KBM-7 (cell line): ENCODE data around the gene SGPP2.
"Not testable (repeated sequence)": the region's sequence is repeated elsewhere in the genome, so short reads cannot be mapped to it uniquely, and the experiment has no call there.

Source experiments
- DNase-seq: peaks from one replicate; pipeline ENCODE4 v3.0.0-alpha.2; 2015
- in situ Hi-C: fragments of 300-500 bp; cut with MboI; formaldehyde crosslinking; loops from 2 replicates; pipeline ENCODE4 v1.14.3; 2020; ENCODE audit warnings: low sequenced_read_pairs, low pct_unique_long_range_greater_than_20kb, mixed read lengths

SGPP2 gene

DNA sequence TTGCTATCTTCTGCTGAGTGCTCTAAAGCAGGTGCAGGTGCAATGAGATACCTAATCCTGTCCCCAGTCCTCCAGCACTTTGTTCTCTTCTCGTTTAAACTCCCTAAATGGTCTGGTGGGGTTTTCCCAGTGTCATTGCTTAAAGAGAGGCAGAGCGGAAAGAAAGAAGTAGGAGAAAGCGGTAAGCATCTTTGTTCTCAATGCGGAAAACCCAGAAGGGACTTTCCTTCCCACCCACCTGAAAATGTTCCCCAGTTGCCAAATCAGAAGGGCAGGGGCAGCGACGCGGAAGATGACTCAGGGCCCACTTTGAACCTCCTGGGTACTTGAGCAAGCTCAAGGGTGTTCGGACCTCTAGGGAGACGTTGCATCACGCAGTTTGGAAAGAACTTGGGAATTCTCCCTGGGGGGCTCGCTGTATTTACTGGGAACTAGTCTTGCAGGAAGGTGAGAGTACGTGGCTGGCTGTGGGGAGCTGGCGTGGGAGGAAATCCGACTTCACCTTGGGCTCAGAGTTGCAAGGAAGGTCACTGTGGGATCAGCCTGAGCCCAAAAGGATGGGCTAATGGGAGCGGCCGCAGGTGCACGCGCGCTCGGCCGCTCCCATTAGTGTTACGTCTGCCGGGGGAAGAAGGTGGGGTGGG lies 589 bp upstream of the SGPP2 start:
- DNase-seq: no peak
- in situ Hi-C loops: no loop called here

DNA sequence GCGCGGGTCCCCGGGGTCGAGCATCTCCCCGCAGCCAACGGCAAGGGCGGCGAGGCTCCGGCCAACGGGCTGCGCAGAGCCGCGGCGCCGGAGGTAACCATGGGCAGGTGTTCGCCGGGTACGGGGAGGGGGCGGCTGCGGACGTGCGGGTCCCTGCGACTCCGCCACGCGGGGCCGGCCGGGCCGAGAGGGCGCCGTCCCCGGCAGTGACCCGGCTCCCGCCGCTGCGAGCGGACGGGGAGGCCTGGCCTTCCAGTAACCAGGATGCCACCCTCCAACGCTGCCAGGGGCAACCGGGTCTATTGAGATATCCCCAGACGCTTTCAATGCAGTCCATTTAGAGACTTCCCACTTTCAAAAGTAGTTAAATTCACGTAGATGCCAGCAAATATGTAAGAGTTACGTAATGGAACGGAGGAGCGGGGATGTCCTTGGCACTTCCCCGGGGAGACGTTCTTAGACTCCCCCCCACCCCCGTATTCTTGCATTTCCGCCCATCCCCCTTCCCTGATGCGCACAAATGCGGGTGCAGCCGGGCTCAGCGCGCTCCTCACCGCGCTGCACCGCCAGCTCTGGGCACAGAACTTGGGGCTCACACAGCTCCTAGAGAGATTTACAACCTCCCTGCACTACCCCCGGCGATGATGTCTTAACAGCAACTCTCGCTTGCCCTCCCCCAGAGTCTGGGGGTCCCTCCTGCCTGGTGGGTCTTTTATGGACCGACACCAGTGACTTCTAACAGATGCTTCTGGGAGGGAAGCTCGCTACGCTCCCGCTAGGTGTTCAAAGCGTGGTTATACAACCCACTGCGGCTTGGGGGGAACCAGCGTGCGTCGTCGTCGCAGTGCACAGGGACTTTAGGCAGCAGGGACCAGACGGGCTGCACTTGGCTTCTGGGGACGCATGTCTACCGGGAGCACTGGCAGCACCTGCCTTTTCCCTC lies 657 bp downstream of the SGPP2 start:
- no peak for DNase-seq
- in situ Hi-C loops: no loop called here

DNA sequence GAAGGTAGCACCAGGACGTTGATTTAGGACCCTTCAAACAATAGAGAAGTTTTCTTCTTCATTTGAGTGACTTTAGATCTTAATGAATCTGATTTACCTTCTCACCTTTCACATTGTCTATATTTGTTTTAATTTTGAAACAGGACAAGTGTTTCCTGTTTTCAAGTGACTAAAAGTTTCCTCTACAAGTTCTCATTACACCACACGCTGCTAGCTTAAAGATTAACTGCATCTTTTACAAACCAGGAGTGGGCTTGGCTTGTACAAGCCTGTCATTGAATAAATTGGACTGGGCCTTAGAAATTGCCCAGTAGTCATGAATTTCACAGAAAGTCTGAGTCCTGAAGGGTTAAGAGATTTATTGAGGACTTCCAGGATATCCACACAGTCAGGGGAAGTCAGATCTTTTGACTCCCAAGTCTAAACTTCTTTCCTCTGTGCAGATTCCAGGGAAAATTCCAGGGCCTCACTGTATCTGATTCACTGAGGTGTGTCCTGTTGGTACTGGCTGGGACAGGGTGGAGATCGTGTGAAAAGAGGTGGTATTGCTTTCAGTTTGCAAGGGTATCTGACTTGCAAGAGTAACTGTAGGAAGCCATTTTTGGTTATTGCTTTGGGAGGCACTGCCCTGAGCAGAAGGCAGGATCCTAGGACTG lies 3.4 kb downstream of the SGPP2 start:
- in situ Hi-C loops: no loop called here
- DNase-seq: no peak

DNA sequence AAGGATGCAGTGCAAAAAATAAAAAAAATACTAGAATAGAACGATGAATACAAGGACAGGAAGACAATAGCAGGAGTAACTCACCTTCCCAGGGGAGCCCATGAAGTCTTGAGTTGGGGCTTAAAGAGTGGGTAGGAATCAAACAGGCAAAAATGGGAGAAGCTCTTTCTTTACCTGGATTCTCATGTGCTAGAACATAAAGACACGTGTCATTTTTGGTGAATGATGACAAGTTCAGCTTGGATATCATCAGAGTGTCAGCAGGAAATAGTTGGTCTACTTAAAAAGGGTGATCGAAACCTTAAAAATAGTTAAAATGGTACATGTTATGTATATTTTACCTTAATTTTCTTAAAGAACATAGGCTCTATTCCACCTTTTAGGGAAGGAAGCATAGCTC lies 5.7 kb downstream of the SGPP2 start:
- DNase-seq: no peak
- in situ Hi-C loops: no loop called here

DNA sequence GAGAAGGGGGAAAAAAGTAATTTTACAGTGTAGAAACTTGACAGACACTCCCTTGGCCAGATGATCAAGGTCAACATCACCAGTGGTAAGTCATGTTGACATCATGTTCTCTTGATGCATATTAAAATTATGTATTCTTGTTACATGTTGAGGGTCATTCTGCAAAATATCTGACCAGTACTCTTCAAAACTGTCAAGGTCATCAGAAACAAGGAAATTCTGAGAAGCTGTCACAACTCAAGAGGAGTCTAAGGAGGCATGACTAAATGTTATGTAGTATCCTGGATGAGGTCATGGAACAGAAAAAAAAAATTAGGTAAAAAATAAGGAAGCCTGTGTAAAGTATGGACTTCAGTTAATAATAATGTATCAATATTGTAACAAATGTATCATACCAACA lies 6.3 kb downstream of the SGPP2 start:
- in situ Hi-C loops: no loop called here

DNA sequence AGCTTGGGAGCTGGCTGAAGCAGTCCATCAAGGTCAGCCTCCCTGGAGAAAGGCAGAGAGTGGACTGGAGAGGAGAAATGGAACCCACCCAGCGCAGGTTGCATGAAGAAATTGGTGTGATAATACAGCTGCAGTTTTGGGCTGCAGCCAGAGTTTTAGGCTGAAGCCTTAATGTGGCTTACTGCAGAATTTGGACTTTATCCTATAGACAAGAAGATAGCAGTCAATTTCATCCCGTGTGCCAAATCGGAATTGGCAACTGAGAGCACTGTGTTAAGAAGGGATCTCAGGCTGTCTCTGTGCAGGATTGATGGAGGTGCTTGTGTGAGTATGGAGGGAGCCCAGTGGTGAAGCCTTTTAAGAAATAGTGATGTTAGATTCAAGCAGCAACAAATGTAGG lies 7.5 kb downstream of the SGPP2 start:
- in situ Hi-C loops: no loop called here
- DNase-seq: no peak

More for the DNA sequence above, 6.3 kb downstream of the SGPP2 start:
- DNase-seq: no peak

DNA sequence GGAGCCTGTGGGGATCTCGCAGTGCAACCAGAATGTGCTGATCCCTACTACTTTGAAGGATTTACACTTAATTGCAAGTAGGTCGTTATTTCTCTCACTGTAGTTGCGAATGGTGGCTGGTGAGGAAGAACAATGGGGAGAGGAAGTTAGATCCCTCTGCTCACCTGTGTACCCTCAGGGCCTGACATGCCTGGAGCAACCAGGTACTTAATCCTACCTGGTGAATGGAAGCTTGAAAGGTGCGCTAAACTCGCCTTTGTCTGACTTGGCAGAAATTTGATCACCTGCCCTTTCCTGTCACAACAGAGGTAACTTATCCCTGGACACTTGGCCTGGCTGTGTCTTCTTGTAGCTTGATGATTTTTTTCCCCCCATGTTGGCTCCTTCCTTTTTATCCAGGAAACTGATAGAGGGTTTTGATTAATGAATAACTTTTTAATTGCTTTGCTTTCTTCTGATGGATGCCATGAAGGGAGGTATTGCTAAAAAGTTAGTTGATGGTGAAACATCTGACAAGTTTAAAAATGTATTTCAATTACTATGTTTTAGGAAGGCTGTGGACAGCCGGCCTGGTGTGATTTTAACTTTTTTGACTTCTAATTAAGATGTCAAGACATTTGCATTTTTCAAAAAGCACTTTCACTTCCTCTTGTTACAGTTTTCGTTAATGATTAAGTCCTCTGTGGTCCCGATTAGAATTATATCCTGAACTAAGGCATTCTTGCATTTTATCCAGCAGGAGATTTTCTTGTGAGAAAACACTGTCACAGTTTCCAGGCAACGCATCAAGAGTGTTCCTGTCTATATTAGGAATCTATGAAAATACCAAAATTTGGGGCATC lies 9.2 kb downstream of the SGPP2 start:
- in situ Hi-C loops: no loop called here
- DNase-seq: no peak

DNA sequence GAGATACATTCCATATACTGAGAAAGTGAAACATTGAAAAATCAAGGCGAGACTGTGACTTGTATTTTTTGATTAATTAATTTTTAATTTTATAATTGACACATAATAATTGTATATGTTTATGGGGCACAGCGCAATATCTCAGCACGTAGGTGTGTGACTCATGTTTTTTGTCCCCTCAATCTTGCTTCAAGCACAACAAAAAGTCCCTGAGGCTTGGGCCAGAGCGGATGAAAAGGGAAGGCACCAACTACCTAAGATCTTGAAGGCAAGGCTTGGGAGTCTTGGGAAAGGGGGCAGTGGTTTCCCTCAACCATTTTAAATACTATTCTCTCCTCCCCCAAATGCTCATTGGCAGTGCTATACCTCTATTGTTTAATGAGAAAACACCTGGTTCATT lies 9.9 kb downstream of the SGPP2 start:
- in situ Hi-C loops: no loop called here

DNA sequence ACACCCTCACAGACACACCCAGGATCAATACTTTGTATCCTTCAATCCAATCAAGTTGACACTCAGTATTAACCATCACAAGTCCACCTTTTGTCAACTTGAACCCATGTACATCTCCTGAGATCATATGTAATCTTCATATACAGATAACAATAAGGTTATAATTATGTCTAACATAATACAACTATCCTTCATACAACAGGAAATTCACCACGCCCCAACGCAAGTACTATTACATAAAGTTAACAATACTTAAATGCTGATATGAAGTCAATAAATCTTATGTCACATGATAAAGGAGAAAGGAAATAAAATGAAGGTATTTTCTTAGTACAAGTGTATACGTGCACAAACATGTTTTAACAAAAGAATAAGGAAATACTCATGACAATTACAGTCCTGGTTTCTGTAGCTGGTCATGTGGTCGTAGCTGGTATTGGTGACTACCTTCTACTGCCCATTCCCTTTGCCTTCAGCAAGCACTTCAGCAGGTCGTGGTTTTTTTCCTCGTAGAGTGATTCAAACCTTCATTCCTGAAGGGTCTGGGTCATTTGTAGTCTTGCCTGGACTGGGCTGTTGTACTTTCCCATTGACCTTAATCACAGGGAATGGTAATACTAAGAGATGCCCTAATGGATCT lies 11.2 kb downstream of the SGPP2 start:
- in situ Hi-C loops, DNase-seq: not testable (repeated sequence)

More for the DNA sequence above, 9.9 kb downstream of the SGPP2 start:
- no peak for DNase-seq

DNA sequence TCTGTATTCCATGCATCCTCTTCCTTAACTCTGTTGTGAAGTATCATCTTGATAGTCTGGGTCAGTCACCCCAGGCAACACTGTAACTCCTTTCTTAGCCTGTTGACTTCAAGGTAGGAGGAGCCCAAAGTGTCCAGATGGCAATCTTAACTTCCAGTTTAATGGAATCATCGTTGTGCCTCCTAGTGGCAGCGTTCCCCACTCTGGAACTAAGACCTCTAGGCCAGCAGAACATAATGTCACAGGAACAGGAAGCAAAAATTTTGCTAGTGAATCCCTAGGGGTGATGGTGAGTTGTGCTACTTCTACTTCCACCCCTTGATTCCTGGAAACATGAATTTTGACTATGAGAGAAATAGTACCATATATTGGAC lies 11.7 kb downstream of the SGPP2 start:
- in situ Hi-C loops: no loop called here
- DNase-seq: peak; percentile 11

DNA sequence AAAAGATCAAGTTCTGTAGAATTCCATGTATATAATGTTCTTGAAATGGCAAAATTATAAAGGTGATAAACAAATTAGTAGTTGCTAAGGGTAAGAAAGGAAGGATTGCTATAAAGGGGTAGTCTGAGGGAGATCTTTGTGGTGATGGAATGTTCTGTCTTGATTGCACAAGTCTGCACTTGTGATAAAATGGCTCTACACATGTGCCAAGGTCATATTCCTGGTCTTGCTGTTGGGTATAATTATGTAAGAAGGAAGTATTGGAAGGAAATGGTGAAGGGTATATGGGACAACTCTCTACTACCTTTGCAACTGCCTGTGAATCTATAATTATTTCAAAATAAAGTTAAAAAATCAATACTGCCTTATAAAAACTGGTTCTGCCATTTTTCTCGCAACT lies 15.3 kb downstream of the SGPP2 start:
- DNase-seq: no peak
- in situ Hi-C loops: no loop called here

DNA sequence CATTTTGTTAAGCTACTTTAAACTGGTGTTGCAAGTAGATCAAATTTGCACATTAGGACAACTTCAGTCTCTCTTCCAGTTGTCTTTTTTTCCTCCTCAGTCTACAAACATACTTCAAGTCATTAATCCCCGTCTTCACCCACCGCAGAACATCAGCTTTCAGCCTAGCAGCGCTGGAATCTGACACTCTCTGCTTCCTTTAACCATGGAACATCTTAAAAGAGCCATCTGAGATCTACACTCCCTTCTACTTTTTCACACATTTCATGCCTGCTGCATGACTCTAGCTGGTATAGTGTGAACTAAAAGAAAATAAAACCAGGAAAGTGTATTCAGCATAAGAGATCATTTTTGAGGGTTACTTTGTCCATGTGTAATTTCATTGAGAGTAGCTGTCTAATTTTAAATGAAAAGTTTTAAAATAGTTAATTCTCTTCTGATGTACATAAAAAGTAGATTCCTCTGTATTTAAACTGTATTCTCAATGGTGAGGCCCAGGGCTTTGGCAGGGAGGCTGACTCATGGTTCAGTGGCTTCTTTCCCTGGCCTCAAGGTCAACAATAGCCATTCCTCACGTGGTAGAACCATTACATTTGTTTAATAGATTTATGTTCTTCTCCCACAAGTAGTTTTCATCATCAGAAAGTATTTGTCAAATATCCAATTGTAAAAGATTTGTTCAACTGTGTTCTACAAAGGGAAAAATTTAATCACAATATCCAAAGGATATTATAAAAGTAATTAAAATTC lies 16.5 kb downstream of the SGPP2 start:
- in situ Hi-C loops: no loop called here
- DNase-seq: no peak

DNA sequence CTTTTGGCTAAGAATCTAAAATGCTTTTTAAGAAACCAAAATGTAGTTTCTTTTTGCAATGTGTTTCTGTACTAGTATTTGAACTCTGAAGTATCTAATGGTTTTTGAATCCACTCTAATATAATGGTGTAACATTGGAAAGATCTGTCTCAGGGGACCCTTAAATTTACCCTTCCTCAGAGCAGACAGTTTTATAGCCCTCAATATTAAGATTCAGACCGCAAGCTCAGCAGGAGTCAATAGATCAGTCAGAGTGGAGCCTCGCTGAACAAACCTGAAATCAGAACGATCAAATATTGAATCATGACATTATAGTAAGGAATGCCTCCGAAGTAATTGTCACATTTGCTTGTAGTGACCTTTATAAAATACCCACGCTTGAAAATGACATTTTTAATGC lies 18.3 kb downstream of the SGPP2 start:
- DNase-seq: no peak
- in situ Hi-C loops: no loop called here

DNA sequence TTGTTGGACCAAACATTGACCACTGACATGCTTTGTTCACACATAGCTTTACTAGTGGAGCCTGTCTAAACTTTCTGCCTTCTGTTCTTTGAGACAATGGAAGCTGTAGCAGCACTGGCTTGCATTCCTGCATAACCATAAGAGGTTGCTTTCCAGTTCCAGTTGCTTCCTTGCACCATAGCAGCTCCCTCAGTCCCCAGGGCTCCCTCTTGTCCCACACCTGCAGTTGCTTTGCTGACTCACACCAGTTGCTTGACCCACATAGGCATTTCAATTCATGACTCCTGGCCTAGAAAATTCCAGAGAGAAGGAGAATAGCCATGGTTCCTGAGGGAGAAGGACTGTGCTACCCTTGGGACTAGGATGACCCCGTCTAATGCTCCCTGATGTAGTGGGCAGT lies 20.9 kb downstream of the SGPP2 start:
- in situ Hi-C loops: no loop called here
- DNase-seq: no peak

DNA sequence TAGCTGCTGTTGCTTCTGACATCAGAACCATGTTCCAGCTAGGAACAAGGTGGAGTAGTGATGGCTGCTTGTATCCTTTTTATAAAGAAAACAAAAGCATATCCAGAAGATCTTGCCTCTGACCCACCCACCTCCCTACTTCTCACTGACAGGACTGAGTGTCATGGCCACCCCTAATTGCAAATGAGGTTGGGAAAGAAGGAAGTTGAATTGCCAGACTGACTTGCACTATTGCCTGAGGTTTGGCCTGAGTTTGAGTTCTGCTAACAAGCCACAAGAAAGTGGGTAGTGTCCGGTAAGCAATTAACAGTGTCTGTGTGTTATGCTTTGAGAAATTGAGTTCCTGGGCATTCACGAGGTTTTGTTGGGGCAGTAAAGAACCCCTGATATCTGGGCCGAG lies 22.8 kb downstream of the SGPP2 start:
- peak; percentile 36 for DNase-seq
- in situ Hi-C loops: no loop called here

DNA sequence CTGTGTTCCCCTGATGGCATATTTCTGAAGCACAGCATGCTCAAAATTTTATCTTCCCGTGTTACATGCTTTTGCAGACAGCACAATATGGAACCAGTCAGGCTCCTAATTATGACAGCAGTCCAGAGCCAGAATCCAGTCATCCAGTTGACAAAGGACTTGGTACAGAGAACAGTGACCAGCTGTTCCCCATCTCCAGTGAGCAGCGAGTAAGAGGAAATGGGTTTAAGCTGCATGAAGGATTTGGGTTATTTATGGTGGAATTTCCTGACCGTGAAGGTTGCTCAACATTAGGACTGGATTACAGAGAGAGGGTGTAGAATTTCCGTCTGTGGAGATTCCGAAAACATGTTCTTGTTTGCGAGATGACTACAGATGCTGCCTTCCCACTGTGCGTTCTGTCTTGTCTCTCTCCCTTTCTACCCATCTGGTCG lies 24.4 kb downstream of the SGPP2 start:
- in situ Hi-C loops: no loop called here
- DNase-seq: peak; percentile 78

DNA sequence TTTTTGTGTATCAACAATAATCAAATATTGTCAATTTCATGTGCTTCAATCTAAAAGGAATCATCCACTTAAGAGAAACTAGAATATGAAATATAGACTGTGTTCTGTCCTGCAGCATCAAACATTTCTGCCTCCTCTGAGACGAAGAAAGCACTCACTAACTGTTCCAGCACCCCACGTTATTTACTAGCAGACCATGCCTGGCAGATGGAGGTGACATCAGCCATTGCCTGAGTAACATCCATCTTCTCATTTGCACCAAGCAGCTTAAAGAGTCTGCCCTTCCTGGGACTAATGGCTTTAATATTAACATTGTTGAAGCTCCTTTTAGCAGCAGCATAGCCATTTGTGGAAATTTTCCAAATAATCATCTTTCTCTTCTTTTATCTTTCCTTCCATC lies 25.7 kb downstream of the SGPP2 start:
- in situ Hi-C loops: no loop called here

DNA sequence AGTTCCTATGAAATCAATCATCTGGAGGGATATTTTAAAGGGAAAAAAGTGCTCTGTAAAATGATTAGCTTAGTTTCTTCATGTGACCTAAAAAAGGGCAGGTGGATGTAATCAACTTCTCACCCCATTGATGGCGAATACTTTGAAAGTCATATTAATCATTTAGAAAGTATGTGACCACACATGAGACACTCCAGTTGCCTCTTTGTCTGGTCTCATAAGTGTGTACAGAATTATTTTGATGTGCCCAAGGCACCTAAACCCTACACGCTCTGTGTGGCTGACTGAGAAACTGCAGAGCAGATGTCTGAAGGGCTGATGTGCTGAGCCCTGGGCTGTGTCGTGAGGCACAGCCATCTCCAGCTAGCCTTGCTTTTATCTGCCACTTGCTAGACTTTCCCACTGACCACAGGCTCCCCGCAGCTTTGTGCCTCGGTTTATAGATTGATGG lies 26.9 kb downstream of the SGPP2 start:
- in situ Hi-C loops: no loop called here
- DNase-seq: no peak

More for the DNA sequence above, 25.7 kb downstream of the SGPP2 start:
- DNase-seq: no peak
